Suprapubic skin (tissue), 4 donors: ENCODE data around the gene RYR3. TPM values are rescaled to one million over a fixed set of nuclear protein-coding genes. Genes with fewer than 3 reads are reported as not detected.
A peak's percentile ranks its signal among the peaks of the same experiment; 100 is the strongest.

Experiments
- DNase-seq, 2 donors: peaks; one replicate each; pipeline ENCODE4 v3.0.0-alpha.2; 2019; ENCODE audit warnings: low spot score in 2 of 2
- H3K27ac ChIP-seq: fragments of 200-600 bp; sonication (generic); one replicate; pipeline ENCODE4 v1.5.1; 2019
- H3K27me3 ChIP-seq: fragments of 200-600 bp; sonication (generic); one replicate; pipeline ENCODE4 v1.5.1; 2019
- H3K36me3 ChIP-seq: fragments of 200-600 bp; sonication (generic); one replicate; pipeline ENCODE4 v1.5.1; 2019
- H3K4me1 ChIP-seq: fragments of 200-600 bp; sonication (generic); one replicate; pipeline ENCODE4 v1.5.1; 2019
- H3K4me3 ChIP-seq: fragments of 200-600 bp; sonication (generic); one replicate; pipeline ENCODE4 v1.5.1; 2019; ENCODE audit warnings: mild to moderate bottlenecking
- H3K9me3 ChIP-seq: fragments of 200-600 bp; sonication (generic); one replicate; pipeline ENCODE4 v1.5.1; 2019
- CTCF ChIP-seq, 2 donors: fragments of 200-600 bp in 1 of 2; fragments of 450-650 bp in 1 of 2; sonication (generic) in 1 of 2; IDR thresholded peaks; one replicate each; pipeline ENCODE4 v1.5.1; 2016 to 2019; ENCODE audit warnings: antibody characterized with exemption in 2 of 2, mild to moderate bottlenecking in 1 of 2, moderate library complexity in 1 of 2
- EP300 ChIP-seq: sonication (generic); formaldehyde crosslinking; IDR thresholded peaks from one replicate; pipeline ENCODE4 v1.6.1; 2017; ENCODE audit warnings: antibody characterized with exemption
- POLR2A ChIP-seq, 2 donors: fragments of 450-650 bp; IDR thresholded peaks; one replicate each; pipeline ENCODE4 v1.6.1; 2017; ENCODE audit warnings: antibody characterized with exemption in 2 of 2, mild to moderate bottlenecking in 2 of 2, moderate library complexity in 2 of 2
- POLR2AphosphoS5 ChIP-seq, 3 donors: sonication (generic); formaldehyde crosslinking; IDR thresholded peaks; one replicate each; pipeline ENCODE4 v1.6.1; 2017; ENCODE audit warnings: antibody characterized with exemption in 3 of 3
- WGBS: methylation state at CpG from one replicate; pipeline ENCODE4 v1.1.5; 2018; 5-methylcytosine and 5-hydroxymethylcytosine counted together
- total RNA-seq, 4 donors: library from RNA; depleted of rRNA; stranded (reverse); fragments of >200 nt; gene quantifications; one replicate each; pipeline ENCODE4 v1.1.0, GENCODE V29; 2016

RYR3 gene
- total RNA-seq, 4 donors from 2014 or later, result 0.38 to 2.0 (median 0.80) TPM

DNA sequence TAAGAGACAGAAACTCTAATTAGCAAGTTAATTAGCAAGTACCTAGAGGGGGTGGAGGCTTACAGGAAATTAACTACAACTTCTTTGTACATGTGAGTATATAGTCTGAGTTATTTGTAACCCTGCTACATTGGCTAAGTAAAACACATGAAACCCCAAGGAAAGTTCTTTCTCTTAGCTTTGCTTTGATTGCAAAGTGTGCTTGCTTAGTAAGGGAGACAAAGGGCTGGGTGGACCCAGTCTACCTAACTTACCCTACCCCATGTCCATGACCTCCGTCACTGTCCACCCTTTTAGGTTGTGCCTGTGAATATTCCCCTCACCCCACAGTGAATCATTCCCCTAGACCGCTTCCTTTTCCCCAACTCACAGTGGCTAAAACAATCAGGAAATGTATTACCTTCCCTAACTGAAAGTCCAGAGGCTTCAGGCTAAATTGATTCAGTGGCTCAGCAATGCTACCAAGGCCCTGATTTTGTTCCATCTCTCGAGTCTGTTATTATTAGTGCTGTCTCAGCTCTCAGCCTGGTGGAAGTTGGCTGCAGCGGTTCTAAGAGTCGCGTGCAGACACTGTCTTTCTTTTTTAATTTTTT, 31.1 kb upstream of the RYR3 start:
- no peak overlapping the region for H3K4me3 ChIP-seq
- no peaks in the 10 kb centered on the region for H3K9me3 ChIP-seq
- WGBS, result 84% methylated on average over 6 of the region's 6 CpGs
- H3K27ac ChIP-seq, result no peak overlapping the region
- TF ChIP-seq EP300, result no peak
- TF ChIP-seq POLR2AphosphoS5 (IDR thresholded peaks at IDR 0.05), result no peak
- no peak for TF ChIP-seq CTCF (IDR thresholded peaks at IDR 0.05)
- TF ChIP-seq POLR2A (IDR thresholded peaks at IDR 0.05), result no peak
- H3K36me3 ChIP-seq, result no peaks in the 10 kb centered on the region
- H3K4me1 ChIP-seq, result no peaks in the 10 kb centered on the region
- H3K27me3 ChIP-seq, result no peaks in the 10 kb centered on the region
- no peak for DNase-seq

- H3K27me3 ChIP-seq, result no peaks in the 10 kb centered on the region
- no peak overlapping the region for H3K27ac ChIP-seq
- H3K36me3 ChIP-seq, result no peaks in the 10 kb centered on the region
- TF ChIP-seq POLR2A (IDR thresholded peaks at IDR 0.05), result no peak
- H3K4me1 ChIP-seq, result no peaks in the 10 kb centered on the region
- no peaks in the 10 kb centered on the region for H3K9me3 ChIP-seq
- DNase-seq, result no peak
- no peak overlapping the region for H3K4me3 ChIP-seq
- WGBS, result 74% methylated on average over 6 of the region's 6 CpGs
These were observed 28.3 kb upstream of the RYR3 start for GRCh38 chr15:33282226-33283020.

DNA sequence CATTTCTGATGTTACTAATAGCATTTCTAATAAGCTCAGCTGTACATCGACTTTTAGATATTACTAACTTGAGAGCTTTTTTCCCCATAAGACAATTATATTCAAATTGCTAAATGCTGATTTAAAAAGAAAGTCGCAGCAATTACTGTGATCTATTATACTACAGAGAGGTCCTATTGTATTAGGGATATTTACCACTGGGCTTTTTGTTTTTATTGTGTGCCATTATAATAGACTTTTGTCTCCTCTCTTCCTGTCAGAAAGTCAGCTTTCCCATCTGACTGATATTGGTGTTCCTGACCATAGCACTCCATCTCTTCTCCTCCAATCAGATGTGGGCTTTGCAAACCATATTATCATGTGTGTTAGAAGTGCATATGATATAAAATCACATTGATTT, 27.2 kb upstream of the RYR3 start:
- Histone ChIP-seq H3K4me1 (no peaks in the 10 kb centered on the region), H3K27me3 (no peaks in the 10 kb centered on the region), H3K27ac (no peak overlapping the region), H3K36me3 (no peaks in the 10 kb centered on the region), H3K9me3 (no peaks in the 10 kb centered on the region), H3K4me3 (no peak overlapping the region)
- no peak for DNase-seq
- TF ChIP-seq POLR2AphosphoS5 (IDR thresholded peaks at IDR 0.05) (no peak), CTCF (IDR thresholded peaks at IDR 0.05) (no peak), POLR2A (IDR thresholded peaks at IDR 0.05) (no peak), EP300 (no peak)
- 90% methylated on average over 2 of the region's 2 CpGs for WGBS

- no peaks in the 10 kb centered on the region for H3K4me1 ChIP-seq
- WGBS, result 77% methylated on average over 1 of the region's 1 CpG
These were observed 26.4 kb upstream of the RYR3 start for GRCh38 chr15:33284336-33284735.

GRCh38 chr15:33292717-33293307, 18.0 kb upstream of the RYR3 start:
- DNase-seq, result no peak
- Histone ChIP-seq H3K27ac (no peak overlapping the region), H3K36me3 (no peaks in the 10 kb centered on the region), H3K4me3 (no peak overlapping the region), H3K9me3 (no peaks in the 10 kb centered on the region), H3K4me1 (peaks cover 4% of the 10 kb centered on the region), H3K27me3 (no peaks in the 10 kb centered on the region)
- TF ChIP-seq EP300 (no peak), POLR2AphosphoS5 (IDR thresholded peaks at IDR 0.05) (no peak), POLR2A (IDR thresholded peaks at IDR 0.05) (no peak), CTCF (IDR thresholded peaks at IDR 0.05) (peak; percentile 54 to 60)
- 26% methylated on average over 7 of the region's 7 CpGs for WGBS

More at GRCh38 chr15:33284336-33284735, 26.4 kb upstream of the RYR3 start:
- no peaks in the 10 kb centered on the region for H3K36me3 ChIP-seq
- no peak overlapping the region for H3K27ac ChIP-seq
- TF ChIP-seq EP300 (no peak), POLR2AphosphoS5 (IDR thresholded peaks at IDR 0.05) (no peak), CTCF (IDR thresholded peaks at IDR 0.05) (no peak), POLR2A (IDR thresholded peaks at IDR 0.05) (no peak)
- no peaks in the 10 kb centered on the region for H3K9me3 ChIP-seq
- no peaks in the 10 kb centered on the region for H3K27me3 ChIP-seq
- no peak overlapping the region for H3K4me3 ChIP-seq
- no peak for DNase-seq
